CD4-positive, alpha-beta T cell treated with Interleukin-6 for 4 hours (primary cell): ENCODE data around the gene GRM4.

Experiments
- DNase-seq: peaks from one replicate; pipeline ENCODE4 v3.0.0-alpha.2; 2020; ENCODE audit warnings: mixed read lengths

GRM4 gene

GRCh38 chr6:34106421-34106820 is 39.5 kb downstream of the GRM4 start:
- DNase-seq, result no peak

- no peak for DNase-seq
Observed at GRCh38 chr6:34104628-34105027, 41.3 kb downstream of the GRM4 start.

GRCh38 chr6:34104186-34104585 is 41.7 kb downstream of the GRM4 start:
- no peak for DNase-seq

- DNase-seq, result no peak
Observed at GRCh38 chr6:34103321-34103720, 42.6 kb downstream of the GRM4 start.

- no peak for DNase-seq
Observed at GRCh38 chr6:34102696-34103095, 43.2 kb downstream of the GRM4 start.

DNA sequence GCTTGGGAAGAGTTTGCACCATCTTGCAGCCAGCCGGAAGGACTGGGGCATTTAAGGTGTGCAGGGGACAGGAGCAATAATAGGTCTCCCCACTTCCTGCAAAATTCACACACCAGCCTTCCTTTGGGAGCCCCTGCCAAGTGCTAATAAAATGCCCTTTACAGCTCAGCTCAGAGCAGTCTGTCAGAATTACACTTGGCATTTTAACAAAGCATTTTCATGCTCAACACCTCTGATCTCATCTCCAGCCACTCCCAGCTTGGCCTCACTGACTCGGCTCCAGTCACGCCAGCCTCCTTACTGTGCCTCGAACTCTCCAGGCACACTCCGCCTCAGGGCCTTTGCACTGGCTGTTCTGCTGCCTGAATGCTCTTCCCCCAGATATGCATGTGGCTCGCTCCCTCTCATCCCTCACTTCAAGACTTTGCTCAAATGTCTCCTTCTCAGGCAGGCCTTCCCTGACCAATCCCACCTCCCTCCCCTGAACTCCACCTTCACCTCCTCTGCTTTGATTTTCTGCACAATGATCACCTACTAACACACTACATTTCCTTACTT is 43.7 kb downstream of the GRM4 start:
- DNase-seq, result no peak

DNA sequence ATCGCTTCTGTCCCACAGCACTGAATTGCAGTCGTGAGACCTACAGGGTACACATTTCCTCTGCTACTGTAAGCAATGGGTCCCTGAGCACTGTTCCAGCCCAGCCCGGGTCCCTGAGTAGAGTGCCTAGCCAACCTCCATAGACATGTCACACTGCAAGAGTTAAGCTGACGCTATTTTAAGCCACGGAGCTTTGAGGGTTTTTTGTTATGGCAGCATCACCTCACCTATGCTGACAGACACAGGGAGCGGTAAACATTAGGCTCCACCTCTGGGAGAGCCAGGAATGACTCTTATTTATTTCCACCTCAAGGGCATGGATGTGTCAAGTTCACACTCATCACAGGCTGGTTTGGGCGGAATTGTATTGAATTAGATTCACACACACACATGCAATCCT is 45.1 kb downstream of the GRM4 start:
- DNase-seq, result no peak

GRCh38 chr6:34099878-34100277 is 46.0 kb downstream of the GRM4 start:
- DNase-seq, result no peak

- DNase-seq, result no peak
Observed at GRCh38 chr6:34098045-34098936, 47.6 kb downstream of the GRM4 start.

- no peak for DNase-seq
Observed at GRCh38 chr6:34096814-34097213, 49.1 kb downstream of the GRM4 start.

GRCh38 chr6:34096193-34096592 is 49.7 kb downstream of the GRM4 start:
- no peak for DNase-seq

DNA sequence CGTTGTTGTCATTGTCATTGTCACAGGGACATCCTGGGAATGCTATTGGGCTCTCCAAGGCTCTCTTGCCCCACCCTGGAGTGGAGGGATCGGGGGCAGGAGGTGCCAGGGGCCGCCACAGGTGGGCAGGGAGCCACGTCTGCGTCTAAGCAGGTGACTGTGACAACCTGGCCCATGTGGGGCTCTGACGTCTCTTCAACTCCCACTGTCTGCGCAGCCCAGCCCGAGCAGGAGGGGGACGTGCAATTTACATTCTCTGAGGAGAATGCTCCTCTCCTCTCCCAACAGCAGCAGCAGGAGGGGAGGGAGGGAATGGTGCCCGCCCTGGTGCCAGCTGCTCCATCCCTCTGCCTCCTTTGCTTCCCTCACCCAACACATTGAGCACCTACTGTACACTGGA is 50.1 kb downstream of the GRM4 start:
- DNase-seq, result no peak

- no peak for DNase-seq
Observed at GRCh38 chr6:34095136-34095505, 50.8 kb downstream of the GRM4 start.

DNA sequence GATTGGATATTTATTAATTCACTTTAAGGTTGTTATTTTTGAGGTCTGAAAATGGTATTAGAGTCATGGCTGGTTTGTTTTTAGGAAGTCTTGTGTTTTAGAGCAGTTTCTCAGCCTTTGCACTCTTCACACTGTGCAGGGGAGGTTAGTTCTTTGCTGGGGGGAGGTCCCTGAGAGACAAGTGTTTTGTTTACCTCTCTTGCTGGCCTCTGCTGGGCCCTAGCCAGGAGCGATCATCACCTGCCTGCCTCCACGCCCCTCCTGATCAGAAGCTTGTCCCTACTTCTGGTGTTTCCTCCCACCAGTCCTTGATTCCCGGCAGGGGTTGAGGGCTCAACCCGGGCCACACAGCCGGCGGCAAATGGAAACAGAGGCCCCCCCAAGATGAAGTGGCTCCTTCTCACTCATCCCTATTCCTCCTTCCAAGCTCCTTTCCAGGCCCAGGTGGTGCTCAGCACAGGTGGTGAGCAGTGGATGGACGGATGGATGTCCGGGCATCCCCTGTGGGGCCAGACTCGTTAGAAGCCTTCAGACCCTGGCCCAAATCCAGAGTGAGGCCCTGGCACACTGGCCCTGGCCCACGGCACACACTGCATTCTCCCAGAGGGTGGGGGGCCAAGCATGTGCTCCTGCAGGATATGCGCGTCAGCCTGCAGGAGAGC is 51.3 kb downstream of the GRM4 start:
- DNase-seq, result no peak

DNA sequence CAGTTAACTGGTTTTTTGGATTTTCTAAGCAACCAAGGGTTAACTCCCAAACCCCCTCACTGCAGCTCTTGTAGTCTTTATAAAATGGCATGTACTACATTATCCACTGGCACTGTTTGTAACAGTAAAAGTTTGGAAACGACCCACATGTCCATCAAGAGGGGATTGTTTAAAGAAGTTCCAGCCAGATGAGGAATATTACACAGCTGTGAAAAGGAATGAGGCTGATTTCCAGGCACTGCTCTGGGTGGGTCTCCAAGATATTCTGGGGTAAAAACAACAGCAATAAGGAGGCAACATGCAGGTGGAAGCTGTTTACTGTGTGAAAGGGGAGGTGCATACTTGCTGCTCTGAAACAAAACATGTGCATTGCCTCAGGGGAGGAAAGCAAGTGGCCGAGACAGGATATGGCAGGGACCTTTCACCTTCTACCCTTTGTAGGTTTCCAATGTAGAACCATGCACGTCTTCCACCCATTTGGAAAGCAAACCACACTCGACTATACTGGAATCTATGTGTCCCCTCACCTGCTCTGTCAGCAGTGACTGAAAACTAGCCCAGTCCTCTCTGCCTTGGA is 51.9 kb downstream of the GRM4 start:
- no peak for DNase-seq

DNA sequence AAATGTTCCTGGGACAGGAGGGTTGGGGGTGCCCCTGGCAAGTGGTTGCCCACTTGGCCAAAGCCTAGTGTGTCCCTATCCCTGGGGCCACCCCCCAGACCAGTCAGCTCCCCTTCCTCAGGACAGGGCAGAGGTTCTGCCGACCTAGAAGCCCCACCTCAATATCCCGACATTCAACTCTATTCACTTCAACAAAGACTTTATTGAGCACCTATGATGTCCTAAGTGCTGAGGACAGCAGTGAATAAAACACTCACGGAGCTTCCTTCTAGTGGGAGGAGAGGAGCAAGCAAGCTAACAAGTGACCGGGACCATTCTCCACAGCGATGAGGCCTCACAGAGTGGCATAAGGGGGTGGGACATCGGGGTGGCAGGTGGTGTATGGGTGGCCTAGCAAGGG is 52.7 kb downstream of the GRM4 start:
- no peak for DNase-seq

DNA sequence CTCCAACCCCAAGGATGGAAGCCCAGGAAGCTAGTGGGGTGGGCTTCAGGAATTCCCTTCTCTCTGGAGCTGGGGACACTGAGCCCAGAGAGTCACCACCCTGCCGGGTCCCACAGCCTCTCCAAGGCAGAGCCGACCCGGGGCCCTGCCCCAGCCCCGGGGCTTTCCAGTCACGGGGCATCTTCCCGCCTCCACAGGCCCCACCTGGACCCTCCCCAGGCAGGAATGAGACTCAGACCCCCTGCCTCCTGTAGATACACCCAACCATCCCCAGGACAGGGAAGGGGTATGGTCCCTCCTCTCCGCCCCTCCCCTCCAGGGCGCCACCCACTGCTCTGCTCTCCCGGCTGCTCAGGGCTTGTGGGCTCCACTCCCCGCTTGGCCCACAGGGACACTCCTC is 53.3 kb downstream of the GRM4 start:
- DNase-seq, result no peak

GRCh38 chr6:34090935-34091334 is 55.0 kb downstream of the GRM4 start:
- no peak for DNase-seq

DNA sequence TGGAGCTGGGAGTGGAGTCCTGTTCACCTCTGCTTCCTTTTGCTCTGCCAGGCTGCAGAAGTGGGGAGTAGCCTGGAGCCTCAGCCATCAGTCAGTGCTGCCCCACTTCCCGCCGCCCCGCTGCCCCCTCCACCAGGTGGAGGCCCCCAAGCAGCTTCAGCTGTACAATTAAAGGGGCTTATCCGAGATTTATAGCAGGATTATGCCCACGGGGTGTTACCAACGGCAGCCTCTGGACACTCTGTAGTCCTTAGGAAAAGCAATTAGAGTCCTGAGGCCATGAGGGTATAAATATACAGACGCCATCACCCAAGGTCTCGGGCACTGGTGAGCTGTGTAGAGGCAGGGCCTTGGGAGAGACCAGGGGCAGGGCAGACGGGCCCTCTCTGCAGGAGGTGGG is 55.4 kb downstream of the GRM4 start:
- no peak for DNase-seq

- no peak for DNase-seq
Observed at GRCh38 chr6:34086558-34086957, 59.3 kb downstream of the GRM4 start.

- DNase-seq, result no peak
Observed at GRCh38 chr6:34085453-34086170, 60.3 kb downstream of the GRM4 start.

- DNase-seq, result no peak
Observed at GRCh38 chr6:34084591-34085290, 61.1 kb downstream of the GRM4 start.
